GM18526 (cell line): ENCODE measurements around the gene SYTL5.

ENCODE experiments used
- POLR2A ChIP-seq: IDR thresholded peaks from 3 replicates; pipeline ENCODE4 v1.6.1; 2011; ENCODE audit not compliant: insufficient read length; ENCODE audit errors: extremely low read depth

SYTL5 gene

GRCh38 chrX:38102875-38103274 is 96.5 kb downstream of the SYTL5 start:
- TF ChIP-seq POLR2A = no peak

GRCh38 chrX:38103857-38104812 is 97.8 kb downstream of the SYTL5 start:
- no peak for TF ChIP-seq POLR2A

- TF ChIP-seq POLR2A = no peak
Observed at GRCh38 chrX:38105216-38105725, 98.9 kb downstream of the SYTL5 start.

DNA sequence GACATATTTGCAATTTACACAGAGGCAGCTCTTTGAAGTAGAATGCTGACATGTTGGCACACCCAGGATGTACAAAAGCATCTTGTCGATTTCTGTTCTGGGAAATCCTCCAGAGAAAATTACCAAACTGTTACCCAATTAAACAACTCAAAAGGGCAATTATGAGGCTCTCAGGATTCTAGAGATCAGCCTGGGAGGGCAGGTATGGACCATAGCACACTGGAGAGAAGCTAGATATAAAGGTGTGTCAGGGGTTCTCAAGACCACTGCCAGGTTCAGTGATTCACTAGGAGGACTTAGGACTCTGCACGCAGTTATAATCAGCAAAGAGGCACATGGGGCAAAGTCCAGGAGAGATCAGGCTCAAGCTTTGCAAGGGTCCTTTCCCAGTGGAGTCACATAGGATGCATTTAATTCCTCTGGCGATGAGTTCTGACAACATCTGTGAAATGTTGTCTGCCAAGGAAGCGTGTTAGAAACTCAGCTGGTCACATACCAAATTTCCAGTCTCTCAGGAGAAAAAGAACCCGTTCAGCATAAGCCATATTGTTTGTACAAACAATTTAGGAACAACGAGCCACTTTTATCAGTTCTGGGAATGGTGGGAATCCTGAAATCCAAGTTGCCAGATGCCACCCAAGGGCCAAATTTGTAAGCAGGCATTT is 100.8 kb downstream of the SYTL5 start:
- TF ChIP-seq POLR2A = no peak

DNA sequence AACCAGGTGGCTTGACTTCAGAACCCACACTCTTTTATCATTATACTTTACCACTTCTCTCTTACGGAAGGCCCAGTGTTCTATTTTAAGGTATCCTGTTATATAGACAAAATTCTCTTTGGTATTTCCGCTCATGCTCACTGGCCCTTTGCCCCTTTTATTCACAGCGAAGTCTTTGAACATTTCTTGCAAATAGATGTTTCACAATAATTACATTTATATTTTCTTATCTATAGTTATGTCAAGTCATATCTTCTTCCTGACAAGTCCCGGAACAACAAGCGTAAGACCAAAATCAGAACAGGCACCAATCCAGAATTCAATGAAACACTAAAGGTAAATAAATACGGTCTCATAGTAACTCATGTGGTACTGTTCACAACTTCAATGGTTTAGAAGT is 102.0 kb downstream of the SYTL5 start:
- TF ChIP-seq POLR2A = no peak

GRCh38 chrX:38109042-38109898 is 102.9 kb downstream of the SYTL5 start:
- no peak for TF ChIP-seq POLR2A

DNA sequence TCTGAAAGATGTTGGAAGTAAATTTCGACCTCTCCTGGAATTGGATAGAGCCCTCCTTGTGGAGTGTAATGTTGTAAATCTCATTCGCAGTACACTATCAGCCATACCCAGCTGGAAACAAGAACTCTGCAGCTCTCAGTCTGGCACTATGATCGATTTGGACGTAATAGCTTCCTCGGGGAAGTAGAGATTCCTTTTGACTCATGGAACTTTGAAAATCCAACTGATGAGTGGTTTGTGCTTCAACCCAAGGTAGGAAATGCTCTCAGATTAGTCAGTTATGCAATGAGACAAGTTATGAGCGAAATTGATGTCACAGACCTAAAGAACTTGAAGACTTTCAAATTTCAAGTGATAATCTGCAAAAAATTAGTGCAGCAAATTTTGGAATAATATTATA is 103.9 kb downstream of the SYTL5 start:
- no peak for TF ChIP-seq POLR2A

GRCh38 chrX:38111196-38111595 is 104.8 kb downstream of the SYTL5 start:
- no peak for TF ChIP-seq POLR2A

DNA sequence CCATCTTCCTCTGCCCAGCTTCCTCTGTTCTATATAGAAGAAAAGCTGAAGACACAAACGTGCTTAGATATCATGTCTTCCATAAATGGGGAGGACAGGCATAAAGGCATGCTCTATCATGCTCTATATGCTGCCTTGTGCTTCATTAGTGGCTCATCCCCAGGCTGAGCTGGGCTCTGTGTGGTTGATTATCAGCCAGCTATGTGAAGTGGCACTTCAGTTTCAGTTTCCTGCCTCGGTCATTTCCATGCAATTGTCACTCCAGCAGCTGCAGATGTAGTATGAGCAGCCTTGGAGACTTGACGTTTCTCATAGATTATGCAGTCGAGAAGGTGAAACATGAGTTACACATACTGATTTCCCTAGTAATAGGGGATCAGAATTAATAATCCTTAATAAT is 106.2 kb downstream of the SYTL5 start:
- TF ChIP-seq POLR2A = no peak

GRCh38 chrX:38116706-38117105 is 110.4 kb downstream of the SYTL5 start:
- TF ChIP-seq POLR2A = no peak

DNA sequence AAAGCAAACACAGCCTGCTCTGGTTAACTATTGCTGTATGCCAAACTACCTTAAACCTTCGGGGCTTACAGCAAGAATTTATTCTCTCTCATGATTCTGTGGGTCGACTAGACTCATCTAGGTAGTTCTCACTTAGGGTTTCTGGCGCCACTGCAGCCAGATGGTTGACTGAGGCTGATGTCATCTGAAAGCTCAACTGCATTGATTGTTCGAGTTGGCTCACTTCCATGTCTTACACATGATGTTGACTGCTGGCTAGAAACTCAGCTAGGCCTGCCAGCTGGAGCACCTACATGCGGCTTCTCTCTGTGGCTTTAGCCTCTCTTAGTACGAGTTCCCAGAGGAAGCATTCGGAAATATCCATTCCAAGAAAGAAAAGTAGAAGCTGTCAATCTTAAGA is 111.1 kb downstream of the SYTL5 start:
- TF ChIP-seq POLR2A = no peak

- no peak for TF ChIP-seq POLR2A
Observed at GRCh38 chrX:38124000-38124399, 117.6 kb downstream of the SYTL5 start.

DNA sequence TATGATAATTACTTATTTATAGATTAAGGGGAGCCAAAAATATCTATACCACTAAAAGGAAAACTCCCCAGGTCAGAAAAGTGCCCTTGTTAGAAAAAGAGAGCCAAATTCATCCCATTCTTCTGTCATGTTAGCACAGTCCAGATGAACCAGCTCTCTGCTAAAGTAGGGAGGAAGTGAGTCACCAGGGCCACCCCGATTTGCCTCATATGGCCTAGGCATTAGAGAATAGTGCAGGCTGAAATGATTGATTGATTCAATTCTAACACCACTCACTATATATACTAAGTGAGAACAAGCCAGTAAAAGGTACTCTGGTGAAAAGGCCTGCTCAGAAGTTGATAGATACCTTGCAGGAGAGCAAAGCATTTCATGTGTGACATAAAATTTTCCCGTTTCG is 119.8 kb downstream of the SYTL5 start:
- no peak for TF ChIP-seq POLR2A

- TF ChIP-seq POLR2A = no peak
Observed at GRCh38 chrX:38127961-38128360, 121.6 kb downstream of the SYTL5 start.

GRCh38 chrX:38129366-38129765 is 123.0 kb downstream of the SYTL5 start:
- no peak for TF ChIP-seq POLR2A

GRCh38 chrX:38138157-38138891 is 132.0 kb downstream of the SYTL5 start:
- TF ChIP-seq POLR2A = no peak
